IPS-NIHi11 (cell line): ENCODE measurements around the gene IFI27L2.

Experiments used
- DNase-seq: peaks from one replicate; pipeline ENCODE4 v3.0.0; 2012; ENCODE audit warnings: mixed read lengths, low spot score

IFI27L2 gene

DNA sequence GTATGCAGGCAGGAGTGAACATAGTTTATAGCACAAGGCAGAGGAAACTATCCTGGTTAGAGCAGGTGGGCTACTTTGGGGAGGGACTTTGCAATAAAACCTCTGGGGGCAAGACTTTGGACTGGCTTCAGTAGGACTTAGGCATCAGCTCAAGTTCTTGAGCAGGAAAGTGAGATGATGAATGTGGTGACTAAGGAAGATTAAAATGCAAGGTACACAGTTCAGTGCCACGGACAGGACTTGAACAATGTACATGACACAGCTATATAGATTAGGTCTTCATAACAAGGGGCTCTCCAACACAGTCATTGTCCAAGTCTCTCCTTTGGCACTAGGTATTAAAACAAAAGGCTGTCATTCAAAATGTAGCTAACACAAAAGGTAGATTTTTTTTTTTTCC, 23.3 kb upstream of the IFI27L2 start:
- no peak for DNase-seq

DNA sequence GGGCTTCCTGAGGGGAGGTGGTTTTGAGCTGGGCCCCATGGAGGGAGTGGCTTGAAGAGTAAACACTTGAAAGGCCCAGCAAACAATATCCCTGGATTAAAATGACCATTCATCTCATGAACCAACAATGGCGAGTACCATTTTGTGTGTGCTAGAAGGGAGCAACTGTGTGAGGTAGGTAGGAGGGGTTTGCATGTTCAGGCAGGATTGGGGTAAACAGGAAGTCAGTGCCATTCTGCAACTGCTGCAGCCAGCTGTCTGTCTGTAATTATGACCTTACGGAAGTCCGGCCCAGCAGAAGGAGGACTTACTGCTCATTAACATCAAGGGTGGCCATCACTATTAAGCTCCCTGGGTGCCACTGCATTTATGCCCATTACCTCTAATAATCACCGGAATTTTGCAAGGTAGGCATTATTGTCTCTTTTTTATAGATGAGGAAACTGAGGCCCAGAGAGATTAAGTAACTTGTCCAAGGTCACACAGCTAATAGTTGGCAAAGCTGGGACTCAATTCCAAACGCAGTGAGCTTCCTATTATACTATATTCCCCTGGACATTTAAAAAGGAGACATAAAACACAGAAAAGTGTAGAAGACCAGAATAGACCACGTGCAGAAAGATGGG, 16.6 kb upstream of the IFI27L2 start:
- no peak for DNase-seq

DNA sequence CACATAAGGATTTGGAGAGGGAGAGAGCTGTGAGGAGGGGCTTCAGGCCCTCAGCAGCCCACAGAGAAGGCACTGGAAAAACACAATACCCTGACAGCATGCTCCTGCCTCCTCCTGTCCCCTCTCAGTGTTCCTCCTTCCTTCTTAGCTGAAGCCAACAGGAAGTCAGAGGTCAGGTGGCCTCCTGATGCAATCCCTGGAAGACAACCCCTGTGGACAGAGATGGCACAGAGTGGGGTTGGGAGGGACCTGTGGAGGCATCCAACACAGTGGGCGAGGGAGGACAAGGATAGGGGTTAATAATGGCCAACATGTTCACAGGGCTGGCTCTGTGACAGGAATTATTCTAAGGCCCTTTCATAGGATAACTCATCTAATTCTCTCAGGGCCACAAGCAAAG, 15.4 kb upstream of the IFI27L2 start:
- DNase-seq: peak; percentile 37

DNA sequence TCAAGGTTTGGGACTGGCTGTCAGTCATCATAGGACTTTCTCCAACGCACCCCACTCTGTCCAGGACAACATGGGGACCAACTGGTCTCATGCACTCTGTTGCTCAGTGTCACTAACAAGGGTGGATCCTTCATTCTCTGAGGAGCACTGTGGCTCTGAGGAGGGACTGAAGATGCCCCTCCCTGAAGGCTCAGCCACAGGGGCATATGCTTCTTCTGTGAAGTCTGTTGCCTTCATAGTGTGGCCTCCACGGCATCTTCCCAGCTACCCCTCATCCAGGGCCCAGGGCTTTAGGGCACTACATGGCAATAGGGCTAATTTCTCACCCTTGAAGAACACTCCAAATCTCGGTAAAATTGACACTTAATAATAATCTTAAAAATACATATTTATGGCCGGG, 14.3 kb upstream of the IFI27L2 start:
- DNase-seq: no peak

DNA sequence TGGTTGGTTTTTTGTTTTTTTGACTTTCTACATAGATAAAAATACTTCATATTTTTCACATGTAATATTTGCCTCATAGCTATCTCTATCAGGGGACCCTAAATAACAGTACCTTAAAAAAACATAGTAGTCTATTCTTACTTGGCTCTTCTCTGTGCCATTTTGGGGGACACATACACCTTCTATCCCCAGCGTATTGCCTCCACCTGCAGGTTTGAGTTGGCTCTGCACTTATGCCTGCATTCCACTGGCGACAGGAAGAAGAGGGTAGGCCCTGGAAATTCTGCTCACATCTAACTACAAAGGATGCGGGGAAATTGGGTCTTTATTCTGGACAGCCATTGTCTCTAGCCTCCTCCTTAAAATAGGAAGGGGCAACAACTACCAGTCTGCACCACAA, 13.8 kb upstream of the IFI27L2 start:
- peak; percentile 40 for DNase-seq

DNA sequence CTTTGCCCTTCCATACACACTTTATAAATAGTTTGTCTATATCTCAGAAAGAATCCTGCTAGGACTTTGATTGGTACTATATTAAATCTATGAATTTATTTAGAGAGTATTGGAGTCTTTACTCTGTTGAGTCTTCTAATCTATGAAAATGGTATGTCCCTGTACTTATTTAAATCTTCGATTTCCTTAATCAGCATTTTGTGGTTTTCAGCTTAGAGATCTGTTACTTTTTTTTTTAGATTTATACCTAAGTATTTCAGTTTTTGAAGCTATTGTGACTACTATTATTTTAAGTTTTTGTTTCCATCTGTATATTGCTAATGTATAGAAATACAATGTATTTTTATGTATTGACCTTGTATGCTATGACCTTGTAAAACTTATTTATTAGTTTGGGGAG, 13.4 kb upstream of the IFI27L2 start:
- DNase-seq: no peak

DNA sequence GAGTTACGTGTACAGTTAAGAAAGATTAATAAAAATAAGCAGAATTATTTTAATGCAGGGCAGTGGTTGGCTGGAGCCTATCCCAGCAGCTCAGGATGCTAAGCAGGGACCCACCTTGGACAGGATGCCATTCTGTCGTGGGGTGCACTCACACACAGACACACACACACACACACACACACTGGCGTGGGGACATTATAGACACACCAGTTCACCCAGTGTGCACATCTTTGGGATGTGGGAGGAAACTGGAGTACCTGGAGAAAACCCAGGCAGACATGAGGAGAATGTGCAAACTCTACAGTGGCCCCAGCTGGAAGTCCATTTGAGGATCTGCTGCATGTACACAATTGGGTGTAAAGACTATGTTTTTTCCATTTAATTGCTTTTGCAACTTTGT, 12.8 kb upstream of the IFI27L2 start:
- no peak for DNase-seq

DNA sequence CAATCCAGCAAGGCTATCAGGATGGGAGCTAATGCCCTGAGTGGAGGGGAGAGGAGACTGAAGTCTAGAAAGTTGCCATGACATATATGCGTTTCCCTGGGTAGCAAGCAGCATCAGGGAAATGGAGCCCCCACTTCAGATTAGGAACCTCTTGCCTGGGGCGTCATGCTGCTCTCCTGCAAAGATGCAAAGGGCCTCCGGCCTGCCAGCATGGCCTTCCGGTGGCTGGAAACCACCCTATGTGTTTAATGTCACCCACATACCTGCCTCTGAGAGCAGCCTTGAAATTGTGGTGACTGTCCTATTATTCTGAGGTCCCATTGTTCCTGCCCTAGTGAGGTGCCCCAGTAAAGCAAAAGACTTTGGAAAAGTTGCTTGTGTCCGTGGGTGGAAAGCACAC, 10.0 kb upstream of the IFI27L2 start:
- no peak for DNase-seq

DNA sequence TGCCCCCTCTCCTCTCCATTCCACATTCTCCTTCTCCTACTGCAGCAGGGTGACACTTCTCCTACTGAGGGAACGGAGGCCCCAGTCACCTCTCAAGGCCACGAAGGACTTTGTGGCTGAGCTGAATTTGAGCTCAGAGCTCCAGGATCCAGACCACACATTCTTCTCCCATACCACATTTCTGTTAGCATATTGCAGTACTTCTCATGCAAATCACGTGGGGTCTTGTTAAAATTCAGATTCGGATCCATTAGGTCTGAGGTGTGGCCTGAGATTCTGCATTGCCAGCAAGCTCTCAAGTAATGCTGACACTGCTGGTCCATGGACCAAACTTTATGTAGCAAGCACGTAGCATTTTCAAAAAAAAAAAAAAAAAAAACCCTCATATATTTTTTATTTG, 9.6 kb upstream of the IFI27L2 start:
- no peak for DNase-seq

DNA sequence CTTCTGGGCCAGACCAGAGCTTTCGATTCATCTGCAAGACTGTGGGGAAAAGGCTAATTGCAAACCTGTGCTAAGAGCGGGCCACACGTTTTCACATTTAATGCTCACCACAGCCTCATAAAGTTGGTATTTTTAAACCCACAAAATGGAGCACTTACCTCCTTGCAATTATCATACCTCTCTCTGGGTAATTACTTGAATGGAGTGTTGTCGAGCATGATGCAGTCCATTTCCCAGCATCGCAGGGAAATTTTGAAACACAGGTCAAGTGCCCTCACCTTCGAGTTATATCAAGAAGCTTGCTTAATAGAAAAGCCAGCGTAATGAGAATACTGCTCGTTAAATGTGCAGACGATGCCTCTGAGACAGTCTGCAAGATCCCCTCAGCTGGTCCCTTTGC, 8.8 kb upstream of the IFI27L2 start:
- no peak for DNase-seq

DNA sequence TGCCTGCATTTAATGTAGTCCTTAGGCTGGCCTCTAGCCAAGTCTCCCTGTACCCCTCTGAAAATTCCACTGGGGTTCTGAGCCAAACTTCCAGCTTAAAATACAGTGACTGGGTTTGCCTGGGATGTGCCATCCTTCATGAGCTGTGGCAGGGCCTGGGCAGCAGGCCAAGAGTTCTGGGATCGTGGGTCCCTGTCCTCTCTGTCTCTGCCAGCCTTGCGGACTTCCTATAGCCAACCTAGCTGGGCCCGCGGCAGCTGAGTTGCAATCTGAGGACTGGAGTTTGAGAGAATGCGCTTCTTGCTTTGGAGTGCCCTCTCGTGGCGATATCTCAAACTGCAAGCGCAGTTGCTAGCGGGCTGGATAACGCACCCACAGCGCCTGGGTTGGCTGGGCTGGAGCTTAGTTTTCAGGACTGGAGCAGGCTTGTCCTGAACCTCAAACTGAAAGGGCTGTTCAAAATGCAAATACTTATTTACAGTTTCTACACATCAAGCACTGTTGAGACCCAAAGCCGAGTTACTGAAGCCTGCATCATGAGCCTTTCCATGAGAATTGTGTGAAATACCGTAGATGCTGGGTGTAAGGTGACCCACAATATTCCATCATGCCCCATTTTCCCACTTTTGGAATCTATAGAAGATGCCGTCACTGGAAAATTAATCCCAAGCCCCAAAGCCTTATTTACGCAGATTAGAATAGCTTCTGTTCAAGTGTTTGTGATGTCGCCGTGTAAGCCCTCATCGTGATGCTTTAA, 7.3 kb upstream of the IFI27L2 start:
- peak; percentile 80 for DNase-seq

DNA sequence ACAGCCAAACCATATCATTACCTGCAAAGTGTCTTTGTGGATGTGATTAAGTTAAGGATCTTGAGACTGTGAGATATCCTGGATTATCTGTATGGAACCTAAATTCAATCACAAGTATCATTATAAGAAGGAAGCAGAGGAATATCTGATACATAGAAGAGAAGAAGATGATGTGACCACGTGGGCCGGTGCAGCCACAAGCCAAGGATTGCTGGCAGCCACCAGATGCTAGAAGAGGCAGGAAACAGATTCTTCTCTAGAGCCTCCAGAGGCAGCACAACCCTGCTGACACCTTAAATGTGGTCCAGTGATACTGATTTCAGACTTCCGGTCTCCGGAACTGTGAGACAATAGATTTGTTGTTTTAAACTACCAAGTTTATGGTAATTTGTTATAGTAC, 6.1 kb upstream of the IFI27L2 start:
- DNase-seq: no peak

DNA sequence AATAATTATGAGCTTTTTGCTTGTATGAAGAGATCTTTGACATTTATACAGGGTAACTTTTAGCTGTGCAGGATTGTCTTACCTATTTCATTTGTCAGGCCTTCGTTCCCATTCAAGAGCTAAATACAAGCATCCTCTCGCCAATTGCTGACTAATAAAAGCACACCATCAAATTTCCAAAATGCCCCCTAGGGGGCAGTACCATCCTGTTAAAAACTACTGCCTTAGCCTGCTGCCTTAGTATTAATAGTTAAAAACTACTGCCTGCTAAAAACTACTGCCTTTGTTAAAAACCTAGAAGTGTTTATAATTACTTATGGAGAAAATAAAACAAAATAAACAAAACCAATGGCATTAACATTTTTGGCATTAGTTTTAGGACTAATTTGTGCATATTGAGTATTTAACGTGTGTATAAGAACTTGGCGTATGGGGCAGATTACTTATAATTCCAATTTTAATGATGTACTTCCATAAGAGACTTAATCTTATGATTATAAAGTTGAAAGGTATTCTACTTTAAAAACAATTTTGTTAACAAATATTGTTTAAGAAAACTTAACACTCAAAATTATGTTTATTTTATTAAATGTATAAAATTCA, 3.0 kb upstream of the IFI27L2 start:
- DNase-seq: peak; percentile 48

DNA sequence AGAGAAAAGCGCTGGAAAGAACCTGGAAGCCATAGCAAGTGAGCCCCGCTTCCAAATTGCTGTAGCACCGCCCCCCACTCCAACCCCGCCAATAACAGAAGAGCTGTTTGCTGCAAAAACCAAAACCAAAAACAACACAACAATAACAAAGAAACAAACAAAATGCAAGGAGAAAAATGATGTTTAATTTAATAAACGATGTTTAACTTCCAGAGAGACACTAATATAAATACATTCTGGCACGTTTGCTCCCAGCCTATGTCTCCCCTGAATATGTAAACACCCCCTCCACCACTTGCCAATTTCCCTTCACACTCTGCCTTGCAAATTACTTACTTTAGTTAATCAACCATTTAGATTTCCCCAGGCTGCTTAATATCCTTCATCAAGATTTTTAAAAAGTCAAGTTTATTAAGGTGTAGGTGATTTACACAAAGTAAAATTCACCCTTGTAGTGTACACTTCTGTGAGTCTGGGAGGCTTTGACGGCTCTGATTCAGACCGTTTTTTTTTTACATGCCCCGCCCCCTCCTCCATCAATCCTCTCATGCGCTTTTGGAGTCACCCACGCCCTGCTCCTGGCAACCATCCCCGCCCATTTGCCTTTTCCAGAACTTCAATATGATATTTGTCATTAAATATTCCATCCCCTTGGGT, 482 bp upstream of the IFI27L2 start:
- peak; percentile 55 for DNase-seq

DNA sequence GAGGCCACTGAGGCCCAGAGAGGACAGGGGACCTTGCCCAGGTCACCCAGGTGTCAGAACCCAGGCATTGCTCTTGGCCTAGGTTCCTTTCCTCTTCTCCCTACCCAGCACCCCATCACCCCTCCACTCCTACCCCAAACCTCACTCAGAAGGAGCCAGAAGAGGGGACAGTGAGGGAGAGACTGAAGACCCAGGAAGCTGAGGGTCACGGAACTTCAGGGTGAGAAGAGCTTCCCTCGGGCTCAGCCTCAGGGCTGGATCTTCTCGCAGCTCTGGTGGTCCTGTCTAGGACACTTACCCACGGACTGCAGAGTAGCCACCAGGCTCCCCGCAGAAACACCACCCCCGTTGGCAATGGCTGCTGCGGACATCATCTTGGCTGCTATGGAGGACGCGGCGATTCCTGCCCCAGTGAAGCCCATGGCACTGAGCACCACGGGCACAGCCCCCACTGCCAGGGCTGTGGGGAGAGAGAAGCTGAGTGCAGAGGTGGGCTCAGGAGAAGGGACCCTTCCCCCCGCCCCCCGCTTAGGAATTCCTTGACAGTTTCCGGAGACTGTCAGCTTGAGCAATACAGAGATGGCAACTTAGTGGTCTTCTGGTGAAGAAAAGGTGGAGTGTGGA, 1.1 kb downstream of the IFI27L2 start:
- DNase-seq: no peak

DNA sequence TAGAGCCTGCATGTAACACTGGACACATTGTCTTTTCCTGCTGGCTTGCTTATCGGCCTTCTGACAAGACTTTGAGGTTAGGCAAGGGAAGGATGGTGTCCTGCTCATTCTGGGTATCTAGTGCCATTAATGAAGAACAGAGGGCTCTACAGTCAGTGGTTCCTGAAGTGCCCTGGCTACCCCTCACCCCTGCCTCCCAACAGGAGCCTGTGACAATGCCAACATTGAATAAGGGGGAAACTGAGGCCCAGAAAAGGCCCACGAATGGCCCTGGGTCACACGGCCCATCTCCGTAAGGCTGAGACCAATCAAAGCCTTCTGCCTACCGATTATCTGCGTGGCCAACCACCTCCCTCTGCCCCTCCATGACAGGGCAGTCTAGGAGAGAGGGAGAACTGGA, 2.1 kb downstream of the IFI27L2 start:
- no peak for DNase-seq

DNA sequence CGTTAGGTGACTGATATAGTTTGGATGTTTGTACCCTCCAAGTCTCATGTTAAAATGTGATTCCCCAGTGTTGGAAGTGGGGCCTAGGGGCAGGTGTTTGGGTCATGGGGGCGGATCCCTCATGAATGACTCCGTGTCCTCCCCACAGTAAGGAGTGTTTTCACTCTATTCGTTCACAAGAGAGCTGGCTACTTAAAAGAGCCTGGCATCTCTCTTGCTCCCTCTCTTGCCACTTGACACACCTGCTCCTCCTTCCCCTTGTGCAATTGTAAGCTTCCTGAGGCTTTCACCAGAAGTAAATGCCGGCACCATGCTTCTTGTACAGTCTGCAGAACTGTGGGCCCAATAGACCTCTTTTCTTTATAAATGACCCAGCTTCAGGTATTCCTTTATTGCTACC, 2.6 kb downstream of the IFI27L2 start:
- no peak for DNase-seq

DNA sequence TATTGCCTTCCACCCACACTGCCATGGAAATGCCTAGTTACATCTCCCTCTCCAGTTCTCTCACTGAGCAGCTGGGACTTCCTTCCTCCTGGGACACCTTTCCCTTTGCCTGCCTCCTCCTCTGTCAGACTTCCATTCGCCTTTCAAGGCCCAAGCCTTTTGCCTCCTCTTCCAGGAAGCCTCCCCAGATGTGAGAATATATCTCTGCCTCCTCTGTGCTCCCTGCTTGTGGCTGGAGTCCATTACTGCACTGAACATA, 3.1 kb downstream of the IFI27L2 start:
- no peak for DNase-seq

DNA sequence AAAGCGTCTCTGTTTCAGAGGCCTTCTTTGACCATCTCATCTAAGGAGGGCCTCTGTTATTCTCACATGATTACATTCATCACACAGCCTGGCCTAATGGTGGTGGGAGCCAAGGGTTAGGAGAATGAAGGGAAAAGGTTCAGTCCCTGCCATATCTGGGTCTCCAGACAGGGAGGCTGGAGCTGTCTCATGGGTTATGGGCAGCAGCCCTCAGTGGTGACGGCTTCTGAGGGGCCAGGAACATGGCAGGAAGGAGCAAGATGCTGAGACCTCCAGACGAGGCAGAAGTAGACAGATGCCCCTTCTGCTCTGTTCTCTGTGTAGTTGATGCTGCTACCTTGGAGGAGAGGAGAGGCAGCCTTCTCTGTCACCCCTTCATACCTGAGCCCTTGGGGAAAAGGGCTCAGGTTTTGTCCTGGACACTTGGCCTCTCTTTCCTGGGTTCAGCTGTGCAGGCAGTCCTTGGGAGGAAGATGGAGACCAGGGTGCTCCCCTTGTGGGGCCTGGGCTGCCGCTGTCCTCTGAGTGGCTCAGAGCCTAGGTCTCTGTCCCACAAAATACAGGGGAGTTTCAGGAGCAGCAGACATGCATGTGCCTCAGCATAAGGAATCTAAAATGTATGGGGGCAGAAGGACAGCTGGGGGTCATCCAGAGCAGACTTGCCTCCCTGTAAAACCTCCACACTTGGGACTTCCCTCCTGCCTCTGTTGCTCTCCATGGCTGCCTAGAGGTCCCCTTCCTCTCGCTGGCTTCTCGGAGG, 3.6 kb downstream of the IFI27L2 start:
- no peak for DNase-seq

DNA sequence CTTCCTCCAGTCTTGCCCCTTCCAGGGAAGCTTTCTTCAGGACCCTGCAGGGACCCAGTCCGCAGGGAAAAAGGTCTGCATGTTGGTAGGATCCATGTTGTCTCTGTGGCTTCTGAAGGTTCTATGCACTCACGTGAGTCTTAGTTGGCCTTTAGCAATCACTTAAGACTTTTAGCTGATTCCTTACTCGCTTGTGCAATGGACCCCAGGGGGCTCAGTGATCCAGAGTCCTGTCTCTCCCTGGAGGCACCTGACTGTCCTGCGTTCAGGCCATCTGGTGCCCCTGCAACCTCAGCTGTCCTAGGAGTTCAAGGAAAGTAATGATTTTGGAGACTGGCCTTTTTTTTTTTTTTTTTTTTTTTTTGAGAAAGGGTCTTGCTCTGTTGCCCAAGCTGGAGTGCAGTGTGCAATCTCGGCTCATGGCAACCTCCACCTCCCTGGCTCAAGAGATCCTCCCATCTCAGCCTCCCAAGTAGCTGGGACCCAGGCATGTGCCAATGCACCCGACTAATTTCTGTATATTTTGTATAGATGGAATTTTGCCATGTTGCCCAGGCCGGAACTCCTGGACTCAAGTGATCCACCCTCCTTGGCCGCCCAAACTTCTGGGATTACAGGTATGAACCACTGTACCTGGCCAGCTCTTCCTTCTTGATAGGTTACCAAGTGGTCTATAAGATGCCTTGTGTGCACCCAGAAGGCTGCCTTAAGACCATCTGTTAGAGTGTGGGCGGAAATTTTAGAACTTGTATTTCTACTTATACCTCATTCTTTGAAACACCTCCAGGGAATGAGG, 4.6 kb downstream of the IFI27L2 start:
- DNase-seq: no peak

DNA sequence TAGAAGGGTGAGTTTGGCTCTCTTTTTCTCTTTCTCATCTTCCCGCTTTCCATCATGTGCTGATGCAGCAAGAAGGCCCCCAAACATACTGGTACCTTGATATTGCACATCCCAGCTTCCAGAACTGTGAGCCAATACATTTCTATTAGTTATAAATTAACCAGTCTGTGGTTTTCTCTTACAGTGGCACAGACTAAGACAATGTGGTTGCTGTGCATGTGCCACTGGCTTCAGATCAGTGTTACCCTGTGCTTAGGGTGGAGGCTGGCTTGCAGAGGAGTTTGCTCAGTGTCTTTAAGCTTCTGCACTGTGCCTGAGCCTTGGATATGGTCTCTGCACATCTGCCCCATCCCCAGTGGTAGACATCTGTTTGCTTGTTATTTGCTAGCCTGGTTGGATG, 5.5 kb downstream of the IFI27L2 start:
- no peak for DNase-seq
